GM19467 (cell line): ENCODE data around the gene RDX.
A peak's percentile ranks its signal among the peaks of the same experiment; 100 is the strongest.
"Not testable (repeated sequence)": the region's sequence is repeated elsewhere in the genome, so short reads cannot be mapped to it uniquely, and the experiment has no call there.

Experiments
- ATAC-seq: cut with Tn5 transposase; IDR thresholded peaks from one replicate; pipeline ENCODE4 v1.9.1; 2021; ENCODE audit warnings: mild to moderate bottlenecking, moderate library complexity; ENCODE audit not compliant: unreplicated experiment

RDX gene

DNA sequence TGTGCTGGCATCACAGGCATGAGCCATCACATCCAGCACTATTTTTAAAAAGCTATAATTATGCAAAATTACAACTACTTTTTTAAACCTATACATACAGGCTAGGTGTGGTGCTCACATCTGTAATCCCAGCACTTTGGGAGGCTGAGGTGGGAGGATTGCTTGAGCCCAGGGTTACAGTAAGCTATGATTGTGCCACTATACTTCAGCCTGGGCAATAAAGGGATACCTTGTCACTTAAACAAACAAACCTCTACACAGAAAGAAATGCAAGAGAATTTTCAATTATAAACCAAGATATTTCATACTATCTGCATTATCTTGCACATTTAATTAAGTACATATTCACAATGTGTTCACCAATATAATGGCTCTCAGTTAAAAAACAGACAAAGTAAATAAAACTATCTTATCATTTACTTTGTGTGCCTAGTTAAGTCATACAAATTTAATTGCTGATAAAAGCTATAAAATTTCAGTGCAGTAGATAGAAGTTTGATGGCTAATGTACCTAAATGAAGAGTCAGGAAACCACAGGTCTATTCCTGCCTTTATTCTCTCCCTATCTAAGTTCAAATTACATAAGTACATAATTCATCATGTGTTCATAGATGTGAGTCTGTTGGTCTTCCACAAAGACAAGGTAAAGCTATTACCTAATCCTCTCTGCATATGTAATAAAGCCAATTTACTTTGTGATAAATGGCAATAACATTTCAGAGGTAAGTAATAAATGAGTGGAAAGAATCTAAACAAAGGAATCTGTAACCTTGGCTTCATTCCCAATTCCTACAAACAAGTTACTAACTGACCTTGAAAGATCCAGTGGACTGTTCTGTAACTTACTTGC, 9.0 kb upstream of the RDX start:
- ATAC-seq = no peak

DNA sequence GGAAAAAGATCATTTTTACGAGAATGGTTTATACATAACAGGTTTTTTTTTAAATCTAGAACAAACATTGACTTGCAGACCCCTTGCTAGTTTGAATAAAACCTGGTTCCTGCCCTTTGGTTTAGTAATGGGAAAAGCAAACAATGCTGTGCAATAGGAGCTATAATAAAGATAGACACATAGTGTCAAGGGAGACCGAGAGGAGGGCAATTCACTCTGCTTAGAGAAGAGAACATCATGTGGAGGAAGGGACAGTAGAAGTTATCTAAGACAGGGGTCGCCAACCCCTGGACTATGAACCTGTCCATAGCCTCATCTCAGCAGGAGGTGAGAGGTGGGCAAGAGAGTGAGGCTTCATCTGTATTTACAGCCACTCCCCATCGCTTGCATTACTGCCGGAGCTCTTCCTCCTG, 7.0 kb upstream of the RDX start:
- no peak for ATAC-seq

DNA sequence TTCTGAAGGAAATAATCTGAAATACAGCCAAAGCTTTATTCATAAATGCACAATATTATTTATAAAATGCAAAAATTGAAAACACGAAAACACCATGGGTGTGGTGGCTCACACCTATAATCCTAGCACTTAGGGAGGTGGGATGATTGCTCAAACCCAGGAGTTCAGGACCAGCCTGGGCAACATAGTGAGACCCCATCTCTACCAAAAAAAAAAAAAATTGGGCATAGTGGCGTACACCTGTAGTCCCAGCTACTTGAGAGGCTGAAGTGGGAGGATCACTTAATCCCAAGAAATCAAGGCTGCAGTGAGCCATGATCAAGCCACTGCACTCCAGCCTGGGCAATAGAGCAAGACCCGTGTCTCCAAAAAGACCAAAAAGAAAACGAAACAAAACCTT, 5.2 kb upstream of the RDX start:
- ATAC-seq = no peak

DNA sequence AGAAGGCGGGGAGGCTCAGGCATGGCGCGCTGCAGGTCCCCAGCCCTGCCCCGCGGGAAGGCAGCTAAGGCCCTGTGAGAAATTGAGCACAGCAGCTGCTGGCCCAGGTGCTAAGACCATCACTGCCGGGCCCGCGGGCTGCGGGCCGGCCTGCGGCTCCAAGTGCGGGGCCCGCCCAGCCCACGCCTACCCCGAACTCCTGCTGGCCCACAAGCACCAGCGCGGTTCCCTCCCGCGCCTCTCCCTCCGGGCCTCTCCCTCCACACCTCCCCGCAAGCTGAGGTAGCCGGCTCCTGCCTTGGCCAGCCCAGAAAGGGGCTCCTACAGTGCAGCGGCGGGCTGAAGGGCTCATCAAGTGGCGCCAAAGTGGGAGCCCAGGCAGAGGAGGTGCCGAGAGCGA, 4.6 kb upstream of the RDX start:
- ATAC-seq = no peak

GRCh38 chr11:110299006-110299785, 2.8 kb upstream of the RDX start:
- ATAC-seq = no peak

DNA sequence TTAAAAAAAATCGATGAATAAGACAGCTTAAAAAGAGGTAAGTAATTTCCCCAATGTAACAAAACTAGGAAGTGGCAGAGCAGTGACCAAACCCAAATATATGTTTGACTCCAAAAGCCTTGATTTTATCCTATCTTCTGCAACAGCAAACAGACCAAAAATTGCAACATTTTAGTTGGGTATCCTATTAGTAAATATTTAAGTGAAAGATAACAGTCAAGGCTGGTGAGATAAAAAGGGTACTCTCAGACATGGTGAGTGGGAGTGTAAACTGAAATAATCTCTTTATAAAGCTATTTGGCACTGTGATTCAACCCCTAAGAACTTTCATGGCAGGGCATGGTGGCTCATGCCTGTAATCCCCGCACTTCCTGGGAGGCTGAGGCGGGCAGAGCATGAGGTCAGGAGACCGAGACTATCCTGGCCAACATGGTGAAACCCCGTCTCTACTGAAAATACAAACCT, 1.9 kb upstream of the RDX start:
- no peak for ATAC-seq

DNA sequence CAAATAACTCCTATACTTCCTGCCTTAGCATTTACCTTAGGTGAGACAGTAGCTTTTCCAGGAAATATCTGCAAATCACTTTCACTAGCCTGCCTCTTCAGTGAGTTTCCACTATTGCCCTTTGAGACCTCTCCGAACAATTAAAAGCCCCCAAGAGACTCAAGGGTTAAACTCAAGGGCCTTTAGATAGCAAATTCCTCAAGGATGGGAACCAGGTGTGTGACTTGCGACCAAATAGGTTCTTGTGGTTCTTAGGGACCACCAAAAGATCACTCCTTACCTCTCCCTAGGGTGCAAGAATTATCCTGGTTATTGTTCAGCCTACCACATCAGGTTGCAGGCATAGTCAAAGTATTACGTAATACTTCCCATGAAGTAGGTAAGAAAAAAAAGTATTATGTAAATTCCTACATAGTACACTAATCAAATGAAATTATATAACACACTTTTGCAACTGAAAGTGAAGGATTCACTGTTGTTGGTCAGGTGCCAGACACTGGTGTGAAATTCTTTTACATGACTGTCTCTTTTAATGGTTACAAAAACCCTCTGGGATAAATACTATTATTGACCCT, 1.4 kb upstream of the RDX start:
- ATAC-seq = no peak

DNA sequence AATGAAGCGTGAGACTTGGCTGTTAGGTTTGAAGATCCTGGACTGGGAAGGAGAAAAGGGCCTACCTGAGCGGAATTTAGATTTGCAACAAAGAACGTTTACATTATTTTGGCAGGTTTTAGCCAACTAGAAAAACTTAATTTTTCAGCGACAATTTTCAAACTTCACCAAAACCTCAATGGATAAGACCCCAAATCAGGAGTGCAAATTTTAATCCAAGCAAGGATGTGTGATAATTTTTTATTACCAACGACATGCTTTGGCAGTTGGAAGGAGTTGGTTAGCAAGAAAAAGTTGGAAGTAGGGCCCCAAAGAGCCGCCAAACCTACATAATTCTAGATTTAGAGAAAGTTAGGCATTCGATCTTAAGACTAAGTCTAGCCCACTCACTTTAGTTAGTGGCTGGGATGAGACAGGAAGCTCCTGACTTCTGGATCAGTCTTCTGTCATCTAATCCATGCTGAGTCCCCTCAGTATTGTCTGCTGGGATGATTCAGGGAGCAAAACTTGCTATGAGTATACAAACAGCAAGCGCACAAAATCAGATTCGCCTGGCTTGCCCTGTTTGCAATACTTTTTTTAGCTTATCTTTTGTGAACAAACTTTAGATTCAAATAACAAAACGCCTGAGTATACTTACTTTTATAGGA, 787 bp upstream of the RDX start:
- no peak for ATAC-seq

DNA sequence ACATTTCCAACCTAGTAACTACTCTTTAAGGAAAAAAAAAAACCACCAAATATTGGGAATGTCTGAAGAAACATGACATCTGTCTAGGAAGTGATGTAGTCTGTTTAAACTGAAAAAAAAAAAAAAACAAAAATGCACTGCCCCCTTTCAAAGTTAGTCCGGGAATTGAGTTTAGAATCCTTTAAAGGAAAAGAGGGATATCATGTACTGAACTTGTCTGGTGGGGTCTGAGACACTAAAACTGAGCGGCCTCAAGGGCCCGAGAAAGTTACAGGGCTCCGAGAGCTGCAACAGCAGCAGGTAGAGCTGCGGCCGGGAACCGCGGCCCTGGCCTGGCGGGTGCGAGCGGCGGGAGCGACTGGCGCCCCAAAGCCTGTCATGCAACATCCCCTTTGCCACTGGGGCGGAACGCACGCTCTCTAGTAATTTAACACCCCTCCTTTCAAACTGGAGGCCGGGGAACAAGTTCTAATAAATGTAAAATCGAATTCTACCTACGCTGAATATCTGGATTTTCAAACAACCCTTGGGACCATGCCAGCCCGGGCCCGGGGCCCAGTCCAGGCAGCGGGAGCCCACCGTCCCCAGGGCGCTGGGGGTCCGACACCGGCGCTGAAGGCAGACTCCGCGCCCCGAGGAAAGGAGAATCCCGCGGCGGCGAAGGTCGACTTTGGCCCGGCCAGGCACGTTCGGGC, 736 bp downstream of the RDX start:
- peak; percentile 53 for ATAC-seq

DNA sequence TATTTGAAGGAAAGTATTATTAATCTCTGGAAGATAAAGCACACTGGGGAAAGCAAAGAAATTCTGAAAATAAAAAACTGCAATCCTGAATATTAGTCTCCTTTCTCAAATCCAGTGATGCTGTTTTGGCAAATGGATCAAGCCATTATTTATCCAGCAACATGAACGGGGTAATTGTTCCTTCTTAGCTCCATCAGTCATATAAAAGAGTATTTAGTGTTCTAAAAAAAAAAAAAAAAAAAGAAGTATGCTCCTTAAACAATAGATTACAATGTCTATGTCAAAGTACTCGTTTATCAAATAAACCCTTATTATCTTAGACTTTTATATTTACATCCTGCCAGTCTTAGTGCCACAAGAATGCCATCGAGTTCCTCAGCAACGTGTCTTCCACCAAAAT, 1.3 kb downstream of the RDX start:
- ATAC-seq = no peak

DNA sequence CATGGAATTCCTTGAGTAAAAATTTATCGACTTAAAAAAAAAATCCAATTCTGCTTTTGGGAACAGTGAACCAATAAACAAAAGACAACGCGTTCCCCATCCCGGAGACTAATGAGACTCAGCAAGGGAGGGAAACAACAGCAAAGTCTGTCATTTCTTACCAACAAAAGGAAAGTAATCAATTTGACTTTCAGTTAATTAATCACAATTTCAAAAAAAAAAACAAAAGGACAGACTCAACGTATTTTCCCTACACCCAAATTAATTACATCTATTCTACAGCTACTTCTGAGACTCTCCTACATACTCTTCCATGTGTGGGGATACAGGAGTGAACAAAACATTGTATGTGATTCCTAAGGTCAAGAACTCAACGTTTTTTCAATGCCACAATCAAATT, 1.9 kb downstream of the RDX start:
- no peak for ATAC-seq

GRCh38 chr11:110293389-110293788, 3.0 kb downstream of the RDX start:
- ATAC-seq = no peak

- not testable (repeated sequence) for ATAC-seq
Observed at GRCh38 chr11:110292146-110292545, 4.3 kb downstream of the RDX start.

DNA sequence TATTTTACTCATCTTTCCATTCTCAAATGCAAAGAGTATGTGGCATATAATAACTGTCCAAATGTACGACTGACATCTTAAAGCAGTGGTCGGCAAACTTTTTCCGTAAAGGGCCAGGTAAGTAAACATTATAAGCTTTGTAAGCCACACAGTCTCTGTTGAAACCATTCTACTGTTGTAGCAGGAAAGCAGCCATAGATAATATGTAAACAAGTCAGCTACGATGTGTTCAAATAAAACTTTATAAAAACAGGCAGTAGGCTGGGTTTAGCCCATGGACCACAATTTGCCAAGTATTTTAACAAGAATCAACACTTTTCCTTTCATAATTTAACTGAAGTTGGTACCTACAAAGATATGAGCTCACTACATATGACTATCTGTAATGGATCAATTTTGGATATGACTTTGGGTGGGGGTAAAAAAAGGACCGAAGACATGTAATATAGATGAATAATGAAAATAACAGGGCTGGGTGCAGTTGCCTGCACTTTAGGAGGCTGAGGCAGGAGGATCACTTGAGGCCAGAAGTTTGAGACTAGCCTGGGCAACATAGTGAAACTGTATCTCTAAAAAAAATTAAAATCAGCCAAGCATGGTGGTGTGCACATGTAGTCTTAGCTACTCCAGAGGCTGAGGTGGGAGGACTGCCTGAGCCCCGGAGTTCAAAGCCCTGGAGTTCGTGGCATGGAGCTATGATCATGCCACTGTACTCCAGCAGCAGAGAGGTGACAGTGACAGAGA, 5.7 kb downstream of the RDX start:
- ATAC-seq = no peak

DNA sequence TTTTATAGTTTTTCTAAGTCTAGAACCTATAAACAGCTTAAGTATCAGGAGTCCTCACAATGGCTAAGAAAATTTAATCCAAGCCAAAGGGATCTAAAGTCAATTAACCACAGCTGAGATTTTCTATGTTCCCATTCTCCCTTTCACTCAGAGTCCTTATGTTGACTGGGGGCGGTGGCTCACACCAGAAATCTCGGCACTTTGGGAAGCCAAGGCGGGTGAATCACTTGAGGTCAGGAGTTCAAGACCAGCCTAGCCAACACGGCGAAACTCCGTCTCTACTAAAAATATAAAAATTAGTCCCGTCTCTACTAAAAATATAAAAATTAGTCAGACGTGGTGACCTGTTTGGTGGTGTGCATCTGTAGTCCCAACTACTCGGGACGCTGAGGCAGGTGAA, 6.9 kb downstream of the RDX start:
- no peak for ATAC-seq

GRCh38 chr11:110287537-110287936, 8.9 kb downstream of the RDX start:
- ATAC-seq = no peak

DNA sequence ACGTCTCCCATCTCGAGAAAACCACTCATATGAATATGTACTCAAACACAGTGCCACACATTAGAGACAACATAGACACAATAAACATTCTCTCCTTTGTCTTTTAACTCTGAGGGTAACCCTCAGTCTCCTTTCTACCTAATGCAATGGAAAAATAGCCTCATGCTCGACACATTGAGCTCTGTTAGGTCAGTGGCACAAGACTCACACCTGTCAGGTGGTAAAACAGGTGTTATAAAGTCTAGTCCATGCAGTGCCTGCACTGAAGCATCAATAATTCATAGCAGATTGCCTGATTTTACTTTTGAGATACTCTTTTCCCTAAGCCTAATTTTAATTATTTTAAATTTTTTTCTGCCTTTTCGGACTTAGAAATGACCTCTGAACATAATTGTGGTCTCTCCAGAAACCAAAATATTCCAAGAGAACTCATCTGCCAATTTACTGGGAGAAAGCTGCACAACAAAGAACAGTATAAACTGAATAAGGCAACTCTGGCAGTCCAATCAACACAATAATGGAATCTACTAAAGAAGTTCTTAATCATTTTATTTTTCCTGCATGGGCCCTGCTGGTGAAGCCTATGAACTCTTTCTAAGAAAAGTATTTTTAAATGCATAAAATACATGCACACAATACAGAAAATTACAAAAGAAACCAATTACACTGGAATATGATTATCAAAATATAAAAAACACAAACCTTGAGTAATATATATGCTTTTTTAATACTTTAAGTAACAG, 9.9 kb downstream of the RDX start:
- ATAC-seq = no peak

DNA sequence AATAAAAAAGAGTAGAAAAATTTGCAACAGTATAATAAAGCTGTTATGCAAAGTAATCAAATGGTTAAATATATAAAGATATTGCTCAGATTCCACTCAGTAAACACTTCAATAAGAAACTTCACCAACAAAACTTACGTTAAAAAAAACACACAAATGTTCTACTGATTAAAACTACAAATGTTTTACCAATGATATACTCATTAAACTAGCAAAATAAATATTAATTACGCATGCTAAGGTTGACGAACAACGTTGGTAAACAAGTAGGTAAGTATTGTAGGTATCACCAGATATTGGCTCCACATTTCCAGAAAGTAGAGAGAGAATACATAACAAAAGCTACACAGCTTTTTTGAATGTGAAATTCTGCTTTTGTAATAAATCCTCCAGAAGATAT, 12.6 kb downstream of the RDX start:
- no peak for ATAC-seq

DNA sequence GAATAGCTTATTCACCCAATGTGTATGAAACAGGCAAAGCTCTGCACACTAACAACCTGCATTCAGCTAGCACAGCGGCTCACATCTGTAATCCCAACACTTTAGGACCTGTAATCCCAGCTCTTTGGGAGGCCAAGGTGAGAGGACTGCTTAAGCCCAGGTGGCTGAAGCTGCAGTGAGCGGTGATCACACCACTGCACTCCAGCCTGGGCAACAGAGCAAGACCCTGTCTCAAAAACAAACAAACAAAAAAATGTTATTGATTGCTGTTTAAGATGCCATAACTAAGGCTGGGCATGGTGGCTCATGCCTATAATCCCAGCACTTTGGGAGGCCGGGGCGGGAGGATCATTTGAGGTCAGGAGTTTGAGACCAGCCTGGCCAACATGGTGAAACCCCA, 15.8 kb downstream of the RDX start:
- ATAC-seq = not testable (repeated sequence)
